Mesenteric fat pad (tissue), 1 donor: ENCODE measurements around the gene ATP6V0D1. TPM values are rescaled to one million over a fixed set of nuclear protein-coding genes. Genes with fewer than 3 reads are reported as not detected.

Source experiments
- DNase-seq: peaks from one replicate; pipeline ENCODE4 v3.0.0-alpha.2; 2020; ENCODE audit warnings: low spot score
- total RNA-seq: library from RNA; stranded (reverse); fragmentation: NEBNext Ultra II Directional; extraction: Animal tissue kit (Norgen Biotek cat#: 25700); gene quantifications from one replicate; pipeline ENCODE4 v1.2.1, GENCODE V29; 2021
- donor health status: DM: yes; HTN: yes; CAD: no.

ATP6V0D1 gene
- total RNA-seq, 1 donor from 2014 or later: 89.5 TPM

DNA sequence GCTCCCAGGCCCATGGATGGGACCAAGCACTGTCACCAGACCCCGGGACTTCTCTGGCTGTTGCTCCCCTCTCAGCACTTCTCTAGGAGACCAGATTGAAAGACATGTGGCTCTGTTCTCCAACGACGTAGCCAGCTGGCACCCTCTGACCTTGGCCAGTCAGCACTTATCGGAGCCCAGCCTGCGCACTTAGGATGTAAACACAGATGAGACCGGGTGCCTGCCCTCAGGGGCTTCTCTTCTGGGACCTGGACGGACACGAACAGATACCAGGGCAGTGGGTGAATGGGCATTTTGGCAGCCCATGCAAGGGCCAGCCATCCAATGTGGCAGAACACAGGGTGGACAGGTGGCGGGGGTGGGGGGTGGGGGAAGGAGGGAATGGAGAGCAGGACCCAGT is 71.3 kb downstream of the ATP6V0D1 start:
- DNase-seq: no peak

DNA sequence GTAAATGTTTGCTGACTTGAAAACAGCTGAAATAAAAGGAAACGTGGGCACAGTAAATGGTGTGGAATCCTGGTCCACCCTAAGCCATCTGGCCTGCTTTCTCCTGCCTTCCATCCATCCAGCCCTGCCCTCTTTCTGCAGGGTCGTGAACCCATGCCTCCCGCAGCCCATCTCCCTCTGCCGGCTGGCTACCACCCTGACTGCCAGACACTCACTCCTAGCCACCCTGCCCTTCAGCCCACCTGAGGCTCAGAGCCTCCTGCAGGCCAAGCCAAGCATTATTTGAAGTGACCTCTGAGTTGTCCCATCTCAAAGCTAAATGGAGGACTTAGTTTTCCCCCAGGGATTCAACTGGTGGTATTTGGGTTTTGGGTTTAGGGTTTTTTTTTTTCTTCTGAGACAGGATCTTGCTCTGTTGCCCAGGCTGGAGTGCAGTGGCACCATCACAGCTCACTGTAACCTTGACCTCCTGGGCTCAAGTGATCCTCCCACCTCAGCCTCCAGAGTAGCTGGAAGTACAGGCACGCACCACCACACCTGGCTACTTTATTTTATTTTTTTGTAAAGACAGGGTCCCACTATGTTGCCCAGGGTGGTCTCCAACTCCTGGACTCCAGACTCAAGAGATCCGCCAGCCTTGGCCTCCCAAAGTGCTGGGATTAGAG is 73.0 kb downstream of the ATP6V0D1 start:
- no peak for DNase-seq

DNA sequence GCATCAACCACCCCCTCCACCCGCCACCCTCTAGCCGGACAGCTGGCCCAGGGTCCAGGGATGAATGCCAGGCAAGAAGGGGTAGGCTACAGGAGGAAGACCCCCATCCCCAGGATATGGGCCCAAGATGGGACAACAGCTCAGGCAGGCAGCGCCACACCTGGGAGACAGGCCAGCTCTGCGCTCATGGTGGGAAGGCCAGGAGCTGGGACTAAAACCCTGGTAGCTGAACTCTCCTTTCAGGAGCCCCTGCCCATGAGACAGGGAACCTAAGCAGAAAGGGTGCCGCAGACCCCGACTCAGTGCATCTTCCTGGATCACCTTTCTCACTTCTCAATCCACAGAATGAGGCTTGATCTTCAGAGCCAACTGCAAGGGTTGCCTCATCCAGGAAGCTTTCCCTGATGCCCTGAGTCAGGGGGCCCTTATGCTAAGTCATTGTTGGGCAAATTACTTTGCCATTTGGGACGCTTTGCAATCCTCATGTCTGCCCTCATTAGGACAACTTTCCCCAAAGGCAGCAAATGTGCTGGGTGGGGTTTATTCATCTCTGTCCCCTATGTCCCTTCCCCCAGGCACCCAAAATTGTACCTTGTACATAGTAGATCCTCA is 73.7 kb downstream of the ATP6V0D1 start:
- DNase-seq: no peak

DNA sequence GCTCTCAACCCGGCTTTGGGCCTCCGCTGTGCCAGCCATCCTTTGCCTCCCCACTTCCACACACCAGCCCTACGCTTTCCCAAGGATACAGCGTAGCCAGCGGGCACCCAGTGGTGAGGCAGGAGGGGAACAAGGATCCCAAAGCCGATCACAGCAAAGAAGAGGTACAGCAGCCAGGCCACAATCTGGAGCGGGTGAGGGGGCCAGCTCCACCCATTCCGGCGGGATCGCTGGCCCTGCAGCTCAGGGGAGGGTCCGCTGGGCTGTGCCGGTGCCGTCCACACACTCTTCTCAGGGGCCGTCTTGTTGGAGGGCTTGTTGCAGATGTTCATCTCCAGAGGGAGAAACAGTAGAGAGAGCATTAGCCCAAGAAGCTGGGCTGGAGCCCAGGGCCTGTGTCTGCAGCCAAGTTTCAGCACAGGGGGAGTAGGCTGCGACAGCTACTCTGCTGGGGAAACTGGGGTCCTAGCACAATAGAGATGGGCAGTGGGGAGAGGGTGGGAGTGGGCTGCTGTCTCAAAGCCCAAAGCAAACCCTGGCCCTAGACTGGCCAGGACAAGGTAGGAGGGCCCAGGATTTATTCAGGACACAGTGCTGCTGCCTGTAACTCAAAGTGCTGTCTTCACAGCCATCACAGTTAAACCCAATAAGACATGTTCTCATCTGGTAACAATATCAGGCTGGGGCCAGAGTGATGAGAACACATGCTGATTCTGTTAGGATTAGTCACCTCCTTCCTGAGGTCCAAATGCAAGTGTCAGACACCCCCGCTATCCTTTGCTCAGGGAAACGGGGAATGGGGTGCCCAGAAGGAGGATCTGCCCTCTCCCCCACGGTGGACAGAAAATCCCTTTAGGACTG is 74.6 kb downstream of the ATP6V0D1 start:
- no peak for DNase-seq

DNA sequence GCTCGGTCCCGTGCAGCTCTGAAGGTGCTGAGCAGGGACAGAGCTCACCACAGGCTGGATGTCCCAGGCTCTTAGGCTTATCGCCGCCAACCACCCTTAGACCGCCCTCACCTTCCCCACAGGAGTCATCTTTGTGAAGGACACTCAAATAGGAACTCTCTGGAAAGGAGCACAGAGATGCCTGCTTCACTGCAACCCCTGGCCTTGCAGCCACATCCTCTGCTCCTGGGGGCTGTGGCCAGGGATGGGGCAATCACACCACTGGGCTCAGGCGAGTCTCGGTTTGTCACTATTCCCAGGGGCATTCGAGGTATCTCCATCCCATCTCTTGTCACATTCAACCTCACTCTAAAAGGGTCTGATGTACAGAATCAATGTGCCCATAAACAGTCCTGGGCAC is 75.6 kb downstream of the ATP6V0D1 start:
- no peak for DNase-seq

DNA sequence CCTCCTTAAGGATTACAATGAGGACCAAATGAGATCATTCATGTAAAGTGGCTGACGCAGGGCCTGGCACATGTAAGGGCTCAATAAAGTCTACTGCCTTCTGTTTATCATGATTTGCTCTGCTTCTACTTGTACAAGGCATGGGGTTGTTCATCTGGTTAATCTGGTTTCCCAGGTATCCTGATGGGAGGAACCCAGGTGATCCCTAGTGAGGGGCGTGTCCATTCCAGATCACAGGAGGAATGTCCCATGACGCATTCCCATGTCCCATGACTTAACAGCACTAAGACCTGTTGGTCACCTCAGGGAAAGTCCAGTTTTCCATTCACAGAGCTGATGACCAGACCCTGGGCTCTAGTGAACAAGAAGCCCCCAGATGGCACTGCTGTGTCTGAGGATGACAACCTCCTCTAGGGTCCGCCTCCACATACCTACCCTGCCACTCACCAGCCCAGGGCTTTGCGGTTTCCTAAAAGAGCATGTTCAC is 76.2 kb downstream of the ATP6V0D1 start:
- no peak for DNase-seq

DNA sequence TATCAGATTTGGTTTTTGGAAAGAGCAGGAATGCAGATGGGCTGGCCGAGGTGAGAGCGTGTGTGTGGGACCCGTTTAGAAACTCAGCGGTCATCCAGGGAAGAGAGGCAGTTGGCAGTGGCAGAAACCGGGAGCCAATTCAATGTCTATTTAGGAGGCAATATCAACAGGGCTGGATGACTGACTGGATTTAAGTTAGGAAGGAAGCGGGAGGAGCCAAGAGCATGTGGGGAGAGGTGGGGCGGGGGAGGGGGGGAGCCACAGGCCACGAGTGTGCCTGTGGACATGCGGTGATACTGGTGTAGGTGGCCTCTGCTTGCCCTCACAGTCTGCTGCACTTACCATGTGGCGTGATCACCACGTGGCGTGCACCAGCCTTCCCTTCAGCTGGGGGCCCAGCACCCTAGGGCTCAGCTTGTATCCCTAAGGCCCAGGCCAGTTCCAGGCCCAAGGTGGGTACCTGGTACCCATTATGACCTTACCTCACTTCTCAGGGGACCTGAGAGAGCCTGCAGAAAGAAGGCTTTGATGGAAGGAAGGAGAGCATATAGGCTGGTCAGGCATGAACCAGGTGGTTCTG is 76.9 kb downstream of the ATP6V0D1 start:
- no peak for DNase-seq

DNA sequence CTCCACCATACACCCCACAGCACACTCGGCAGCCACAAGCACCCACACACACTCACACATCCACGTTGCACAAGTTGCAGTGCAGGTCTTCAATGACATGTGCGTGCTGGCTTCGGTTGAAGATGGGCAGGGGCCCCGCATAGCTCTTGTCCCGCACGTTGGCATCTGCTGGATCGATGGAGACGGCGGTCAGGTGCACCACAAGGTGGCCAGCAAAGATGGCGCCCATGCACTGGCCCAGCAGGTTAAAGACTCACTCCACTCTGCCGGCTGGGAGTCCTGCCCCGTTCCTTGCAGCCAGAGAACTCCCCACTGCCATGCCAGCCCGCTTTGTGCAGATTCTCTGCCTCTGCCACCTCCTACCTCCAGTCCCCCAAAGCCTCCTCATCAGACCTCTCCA is 80.1 kb downstream of the ATP6V0D1 start:
- no peak for DNase-seq

DNA sequence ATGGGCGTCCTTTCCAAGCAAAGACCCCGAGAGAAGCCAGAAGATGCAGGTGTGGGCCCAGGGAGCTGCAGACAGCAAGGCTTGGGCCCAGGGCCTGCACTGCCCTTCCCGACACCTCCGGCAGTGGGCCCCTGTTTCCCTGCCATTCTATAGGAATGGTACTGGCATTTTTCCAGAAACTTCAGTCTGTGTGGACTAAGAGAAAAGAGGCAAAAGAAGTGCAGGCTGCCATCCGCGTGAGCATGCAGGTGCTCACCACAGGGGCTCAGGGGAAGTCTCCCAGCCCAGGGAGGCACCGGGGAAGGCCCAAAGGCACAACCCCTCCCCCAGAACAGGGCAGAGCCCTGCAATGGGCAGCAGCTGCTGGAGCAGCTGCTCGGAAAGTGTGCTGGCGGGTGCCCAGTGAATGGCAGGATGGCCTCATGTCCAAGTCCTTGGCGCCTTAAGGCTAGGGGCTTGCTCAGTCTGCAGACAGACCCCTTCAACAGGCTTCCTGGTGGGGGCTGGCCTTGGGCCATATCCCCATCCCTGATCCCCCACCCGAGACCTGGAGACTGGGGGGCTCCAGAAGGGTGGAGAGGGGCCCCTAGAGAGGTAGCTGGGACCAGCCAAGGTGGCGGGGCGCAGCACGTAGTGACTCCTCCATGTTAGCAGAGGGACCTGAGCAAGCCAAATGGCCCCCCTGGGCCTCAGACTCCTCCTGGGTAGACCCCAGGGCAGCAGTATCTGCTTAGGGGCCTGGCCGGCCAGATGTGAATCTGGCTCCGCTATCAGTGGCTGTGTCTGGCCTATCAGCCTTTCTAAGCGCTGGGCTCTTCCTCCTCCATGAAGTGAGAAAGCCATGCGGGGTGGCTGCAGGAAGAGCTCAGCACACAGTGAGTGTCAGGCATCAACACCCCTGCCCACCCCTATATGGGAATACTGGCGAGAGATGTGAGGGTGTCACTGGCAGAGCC is 80.9 kb downstream of the ATP6V0D1 start:
- no peak for DNase-seq

DNA sequence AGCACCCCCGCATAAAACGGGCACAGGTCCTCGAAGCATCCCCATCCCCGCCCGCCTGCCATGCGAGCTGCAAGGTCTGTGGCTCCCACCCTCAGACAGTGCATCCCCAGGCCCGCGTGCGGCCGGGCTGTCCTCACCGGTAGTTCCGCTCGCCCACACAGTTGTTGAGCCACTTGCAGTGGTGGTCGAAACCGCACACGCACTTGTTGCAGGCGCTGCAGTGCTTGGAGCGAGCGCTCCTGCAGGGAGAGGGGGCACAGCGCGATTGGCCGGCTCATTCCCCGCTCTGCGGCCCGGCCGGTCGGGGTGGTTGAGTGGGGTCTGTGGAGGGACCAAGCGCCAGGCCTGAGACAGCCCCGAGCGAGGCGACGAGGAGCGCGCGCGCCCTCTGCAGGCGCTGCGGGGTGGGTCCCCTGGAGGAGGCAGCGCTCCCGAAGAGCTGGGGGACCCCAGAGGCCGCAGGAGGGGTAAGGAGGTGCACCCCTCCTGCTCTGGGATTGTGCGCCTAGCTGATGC is 81.7 kb downstream of the ATP6V0D1 start:
- DNase-seq: no peak

DNA sequence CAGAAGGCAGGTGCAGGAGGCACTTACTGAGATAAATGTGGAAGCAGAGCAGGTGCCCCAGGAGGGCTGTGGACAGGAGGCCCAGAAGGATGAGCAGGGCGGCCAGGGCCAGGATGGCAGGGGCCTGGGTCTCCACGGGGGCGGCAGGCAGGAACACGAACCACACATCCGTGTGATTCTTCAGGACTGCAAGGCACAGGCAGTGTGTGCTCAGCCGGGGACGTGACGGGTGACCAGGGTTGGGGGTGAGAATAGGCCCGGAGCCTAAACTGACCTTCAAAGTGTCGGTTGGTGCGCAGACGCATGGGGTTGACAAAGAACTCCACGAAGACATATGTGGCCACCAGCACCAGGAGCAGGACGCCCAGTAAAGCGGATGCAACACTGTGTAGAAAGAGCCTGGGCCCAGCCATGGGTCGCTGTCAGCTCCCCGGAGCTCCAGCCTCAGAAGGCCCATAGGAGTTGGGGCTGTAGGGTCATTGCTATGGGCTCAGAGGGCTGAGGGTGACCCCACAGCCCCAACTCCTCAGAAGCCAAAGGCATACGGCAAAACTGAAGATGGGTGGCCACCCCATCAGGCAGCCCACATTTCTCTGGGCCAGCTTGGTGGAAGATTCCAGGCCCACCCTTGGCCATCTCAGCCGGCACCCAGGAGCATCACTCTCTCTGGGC is 82.3 kb downstream of the ATP6V0D1 start:
- DNase-seq: no peak

DNA sequence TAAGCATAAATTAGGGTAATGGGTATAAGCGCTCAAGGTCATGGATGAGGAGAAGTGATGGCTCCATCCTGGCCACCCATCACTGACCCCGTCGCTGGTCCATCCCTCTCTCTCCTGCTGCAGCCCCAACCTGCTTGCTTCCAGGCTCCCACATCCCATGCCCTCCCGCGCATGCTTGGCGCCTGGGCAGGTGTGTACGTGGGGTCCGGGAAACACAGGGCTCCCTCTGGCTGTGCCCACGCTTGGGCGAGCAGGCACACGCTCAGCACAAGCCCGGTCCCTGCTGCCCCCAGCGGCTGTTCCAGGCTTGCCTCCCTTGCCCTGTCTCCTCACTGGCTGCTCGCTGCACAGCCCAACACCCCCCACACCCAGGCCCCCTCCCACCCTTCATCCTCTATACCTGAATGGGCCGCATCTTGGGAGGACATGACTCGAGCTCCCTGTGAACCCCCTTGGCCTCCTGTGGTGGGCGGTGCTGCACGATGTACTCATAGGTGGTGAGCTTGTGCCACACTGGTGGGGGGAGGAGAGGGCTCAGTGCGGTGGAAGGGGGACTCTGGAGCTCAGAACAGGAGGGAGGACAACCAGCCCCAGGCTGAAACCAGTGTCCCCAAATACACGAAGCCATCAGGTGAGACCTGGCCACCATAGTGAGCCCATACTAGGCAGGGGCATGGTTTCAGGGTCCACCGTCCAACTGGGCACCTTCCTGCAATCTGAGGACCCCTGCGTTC is 83.0 kb downstream of the ATP6V0D1 start:
- no peak for DNase-seq

DNA sequence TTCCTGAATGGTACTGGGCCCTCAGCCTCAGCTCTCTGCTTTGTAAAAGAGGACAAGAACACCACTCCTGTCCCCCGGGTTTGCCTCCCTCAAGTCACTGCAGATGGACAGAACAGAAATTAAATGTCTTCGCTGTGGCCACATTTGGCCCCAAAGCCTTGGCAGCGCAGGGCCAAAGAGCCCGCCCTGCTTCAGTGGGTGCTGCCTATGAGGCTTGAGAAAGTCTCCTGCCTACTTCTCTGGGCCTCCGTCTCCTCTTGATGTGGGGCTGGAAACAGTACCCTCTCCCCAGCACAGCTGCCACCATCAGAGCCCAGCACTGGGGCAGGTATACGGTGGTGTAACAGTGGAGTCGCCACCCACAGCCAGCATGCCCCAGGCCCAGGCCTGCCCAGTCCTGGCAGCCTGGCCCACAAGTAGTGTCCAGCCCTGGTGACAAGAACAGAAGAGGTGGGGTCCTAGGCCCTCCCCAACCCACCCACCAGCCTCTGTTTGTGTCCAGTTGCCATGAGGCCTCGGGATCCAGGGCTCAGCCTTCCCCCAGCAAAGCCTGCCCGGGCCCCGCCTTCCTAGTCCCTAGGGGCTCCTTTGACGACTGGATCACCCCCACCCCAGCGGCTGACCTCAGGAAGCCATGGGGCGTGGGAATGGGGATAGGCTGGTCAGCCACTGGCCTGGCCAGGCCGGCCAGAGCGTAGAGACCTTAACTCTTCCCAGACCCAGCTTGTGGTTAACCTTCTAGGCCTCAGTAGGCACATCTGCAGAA is 83.7 kb downstream of the ATP6V0D1 start:
- no peak for DNase-seq

DNA sequence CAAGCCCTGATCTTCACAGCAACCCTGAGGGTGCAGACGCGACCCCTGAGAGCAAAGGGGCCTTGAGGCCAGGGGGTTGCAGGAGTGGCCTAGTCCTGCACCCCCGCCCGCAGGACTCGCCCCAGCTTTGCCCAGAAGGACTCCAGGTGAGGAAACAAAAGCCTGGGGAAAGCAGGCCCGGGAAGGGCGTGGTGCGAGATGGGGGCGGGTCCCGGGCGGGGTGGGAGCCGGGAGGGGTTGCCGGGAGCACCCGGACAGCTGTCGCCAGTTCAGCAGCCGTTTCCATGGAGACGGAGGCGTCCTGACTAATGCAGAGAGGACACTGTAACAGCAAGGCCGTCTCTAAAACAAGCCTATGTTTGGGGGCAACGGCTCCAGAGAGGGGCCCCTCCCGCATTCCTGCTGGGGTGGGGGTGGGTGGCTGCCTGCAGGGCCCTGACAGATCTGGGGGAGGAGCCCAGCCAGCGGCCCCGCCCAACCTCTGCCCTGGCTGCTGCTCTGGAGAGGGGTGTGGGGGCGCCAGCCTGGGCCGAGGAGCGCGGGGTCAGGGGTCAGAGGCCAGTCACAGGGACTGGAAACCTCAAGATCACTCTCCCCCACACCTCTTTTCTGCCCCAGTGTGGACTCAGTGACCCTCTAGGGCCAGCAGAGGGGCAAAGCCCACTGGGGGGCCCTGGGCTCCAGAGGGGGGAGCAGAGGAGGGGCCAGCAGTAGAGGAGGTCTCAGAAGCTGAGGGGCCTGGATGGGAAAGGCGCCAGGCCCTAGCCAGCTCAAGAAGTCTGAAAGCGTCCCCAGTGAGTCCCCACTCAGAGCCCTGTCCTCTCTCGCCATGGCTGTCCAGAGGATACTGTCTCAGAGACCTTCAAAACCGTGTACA is 84.6 kb downstream of the ATP6V0D1 start:
- DNase-seq: no peak

DNA sequence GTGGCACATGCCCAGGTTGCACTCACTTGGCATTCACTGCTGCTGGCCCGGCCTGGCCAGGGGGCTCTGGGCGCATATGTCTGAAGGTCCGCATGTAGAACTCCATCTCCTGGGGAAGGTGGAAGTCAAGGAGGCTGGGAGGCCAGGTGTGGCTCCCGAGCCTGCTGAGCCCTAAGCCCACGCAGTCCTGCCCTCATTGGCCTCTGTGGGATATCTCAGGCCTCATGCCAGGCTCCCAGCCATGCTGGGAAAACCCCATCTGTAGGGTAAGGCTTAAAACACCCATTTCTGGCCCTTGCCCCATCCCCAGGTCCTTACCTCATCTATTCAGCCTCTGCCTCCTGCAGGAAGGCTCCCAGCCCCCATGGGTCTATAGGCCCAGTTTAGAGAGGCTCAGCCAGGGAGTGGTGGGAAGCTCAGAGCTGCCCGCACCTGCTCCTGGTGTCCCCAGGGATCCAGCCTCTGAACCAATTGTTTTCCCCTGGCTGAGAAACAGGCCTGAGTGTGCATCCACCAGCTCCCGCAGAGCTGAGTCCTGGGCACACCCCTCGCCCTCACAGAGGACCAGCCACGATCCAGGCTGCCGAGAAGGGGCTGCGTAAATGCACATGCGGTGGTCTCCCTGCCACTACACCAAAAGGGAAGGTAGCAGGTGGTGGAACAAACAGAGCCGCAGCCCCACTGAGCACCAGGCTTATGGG is 85.3 kb downstream of the ATP6V0D1 start:
- no peak for DNase-seq

DNA sequence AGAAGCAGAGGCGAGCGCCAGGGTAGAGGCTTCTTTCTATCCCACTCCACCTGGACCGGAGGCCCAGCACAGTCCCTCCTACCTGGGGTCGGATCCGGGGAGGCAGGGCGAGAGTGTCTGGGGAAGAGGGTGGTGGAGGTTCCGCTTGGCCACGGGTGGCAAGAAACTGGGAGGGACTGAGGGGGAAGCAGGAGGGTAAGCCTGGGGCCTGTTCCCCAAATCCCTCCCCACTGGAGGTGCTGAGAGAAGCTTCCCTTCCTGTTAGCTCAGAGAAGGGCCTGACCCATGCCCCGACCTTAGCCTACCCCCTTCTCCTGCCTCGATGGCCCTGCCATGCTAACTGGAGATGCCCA is 85.9 kb downstream of the ATP6V0D1 start:
- no peak for DNase-seq
